ENCODE measurements around the gene PANK2. TPM values are rescaled to one million over a fixed set of nuclear protein-coding genes. Genes with fewer than 3 reads are reported as not detected.

The PANK2 gene
- total and polyA plus RNA-seq, 10 of the 15 experiments (the other 5 are each of a cell fraction or from before 2014, with no cell fraction given): 13.2 to 43.4 (median 33.3) TPM

DNA sequence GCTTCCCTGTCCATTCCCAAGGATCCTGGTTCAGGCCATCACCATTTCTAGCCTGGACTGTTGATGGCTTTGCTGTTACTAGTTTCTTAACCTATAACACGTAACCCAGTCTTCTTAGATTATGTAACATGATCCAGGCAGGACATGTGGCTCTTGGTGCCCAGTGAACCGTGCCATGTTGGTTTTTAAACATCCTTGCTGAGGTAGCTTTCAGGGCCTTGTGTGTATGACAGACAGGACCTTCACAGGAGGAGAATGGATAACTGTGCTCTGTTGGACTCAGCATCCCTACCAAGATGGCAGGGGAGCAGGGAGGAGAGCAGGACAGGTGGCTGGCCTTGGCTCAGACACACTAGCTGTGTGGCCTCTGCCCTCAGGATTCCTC lies 46.8 kb downstream of the PANK2 start:
- no peaks in the 10 kb centered on the region for H3K79me2 ChIP-seq (ENCODE audit: control insufficient read depth, insufficient read depth, low read length)
- H3K4me2 ChIP-seq (ENCODE audit: control insufficient read depth, insufficient read depth): no peak overlapping the region
- CTCF ChIA-PET: interaction anchor here (1.0 to 1.7 kb wide), 3 partner anchors 12 to 70 kb away, joined by 3 to 4 read pairs (median 3); no protein-coding TSS in a partner anchor
- BruUV-seq (replicated peaks): no TSS peak
- no peak for DNase-seq (ENCODE audit: low read depth, low spot score)
- 47% methylated on average over 2 of the region's 2 CpGs for WGBS (ENCODE audit: insufficient coverage, insufficient replicate concordance, low lambda C conversion rate, missing lambda C conversion rate)
- H3K27ac ChIP-seq (ENCODE audit: control insufficient read depth, insufficient read depth): no peak overlapping the region
- H2AFZ ChIP-seq (ENCODE audit: control insufficient read depth, low read depth, low read length): no peak overlapping the region
- no peaks in the 10 kb centered on the region for H3K36me3 ChIP-seq (ENCODE audit: control insufficient read depth in 2 of 2, insufficient read depth in 2 of 2, low read length in 1 of 2)
- H3K4me3 ChIP-seq: no peak overlapping the region
- TF ChIP-seq DPF2 (IDR thresholded peaks at IDR 0.05): no peak
- no peak for TF ChIP-seq SUZ12 (IDR thresholded peaks at IDR 0.05; ENCODE audit: unreplicated experiment)
- TF ChIP-seq CHD2 (IDR thresholded peaks at IDR 0.05; ENCODE audit: borderline replicate concordance, low read depth, low read length): no peak
- TF ChIP-seq, protein P1, sequence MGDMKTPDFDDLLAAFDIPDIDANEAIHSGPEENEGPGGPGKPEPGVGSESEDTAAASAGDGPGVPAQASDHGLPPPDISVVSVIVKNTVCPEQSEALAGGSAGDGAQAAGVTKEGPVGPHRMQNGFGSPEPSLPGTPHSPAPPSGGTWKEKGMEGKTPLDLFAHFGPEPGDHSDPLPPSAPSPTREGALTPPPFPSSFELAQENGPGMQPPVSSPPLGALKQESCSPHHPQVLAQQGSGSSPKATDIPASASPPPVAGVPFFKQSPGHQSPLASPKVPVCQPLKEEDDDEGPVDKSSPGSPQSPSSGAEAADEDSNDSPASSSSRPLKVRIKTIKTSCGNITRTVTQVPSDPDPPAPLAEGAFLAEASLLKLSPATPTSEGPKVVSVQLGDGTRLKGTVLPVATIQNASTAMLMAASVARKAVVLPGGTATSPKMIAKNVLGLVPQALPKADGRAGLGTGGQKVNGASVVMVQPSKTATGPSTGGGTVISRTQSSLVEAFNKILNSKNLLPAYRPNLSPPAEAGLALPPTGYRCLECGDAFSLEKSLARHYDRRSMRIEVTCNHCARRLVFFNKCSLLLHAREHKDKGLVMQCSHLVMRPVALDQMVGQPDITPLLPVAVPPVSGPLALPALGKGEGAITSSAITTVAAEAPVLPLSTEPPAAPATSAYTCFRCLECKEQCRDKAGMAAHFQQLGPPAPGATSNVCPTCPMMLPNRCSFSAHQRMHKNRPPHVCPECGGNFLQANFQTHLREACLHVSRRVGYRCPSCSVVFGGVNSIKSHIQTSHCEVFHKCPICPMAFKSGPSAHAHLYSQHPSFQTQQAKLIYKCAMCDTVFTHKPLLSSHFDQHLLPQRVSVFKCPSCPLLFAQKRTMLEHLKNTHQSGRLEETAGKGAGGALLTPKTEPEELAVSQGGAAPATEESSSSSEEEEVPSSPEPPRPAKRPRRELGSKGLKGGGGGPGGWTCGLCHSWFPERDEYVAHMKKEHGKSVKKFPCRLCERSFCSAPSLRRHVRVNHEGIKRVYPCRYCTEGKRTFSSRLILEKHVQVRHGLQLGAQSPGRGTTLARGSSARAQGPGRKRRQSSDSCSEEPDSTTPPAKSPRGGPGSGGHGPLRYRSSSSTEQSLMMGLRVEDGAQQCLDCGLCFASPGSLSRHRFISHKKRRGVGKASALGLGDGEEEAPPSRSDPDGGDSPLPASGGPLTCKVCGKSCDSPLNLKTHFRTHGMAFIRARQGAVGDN (IDR thresholded peaks at IDR 0.05): no peak
- TF ChIP-seq FOS (IDR thresholded peaks at IDR 0.05; ENCODE audit: borderline replicate concordance, extremely low read depth, insufficient read length): no peak
- TF ChIP-seq, protein P2, sequence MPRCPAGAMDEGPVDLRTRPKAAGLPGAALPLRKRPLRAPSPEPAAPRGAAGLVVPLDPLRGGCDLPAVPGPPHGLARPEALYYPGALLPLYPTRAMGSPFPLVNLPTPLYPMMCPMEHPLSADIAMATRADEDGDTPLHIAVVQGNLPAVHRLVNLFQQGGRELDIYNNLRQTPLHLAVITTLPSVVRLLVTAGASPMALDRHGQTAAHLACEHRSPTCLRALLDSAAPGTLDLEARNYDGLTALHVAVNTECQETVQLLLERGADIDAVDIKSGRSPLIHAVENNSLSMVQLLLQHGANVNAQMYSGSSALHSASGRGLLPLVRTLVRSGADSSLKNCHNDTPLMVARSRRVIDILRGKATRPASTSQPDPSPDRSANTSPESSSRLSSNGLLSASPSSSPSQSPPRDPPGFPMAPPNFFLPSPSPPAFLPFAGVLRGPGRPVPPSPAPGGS (IDR thresholded peaks at IDR 0.05; ENCODE audit: borderline replicate concordance, insufficient read depth, low read depth, low read length, poor library complexity, severe bottlenecking): no peak
- no peak for TF ChIP-seq IKZF2 (IDR thresholded peaks at IDR 0.05)
- no peak for TF ChIP-seq MTA3 (IDR thresholded peaks at IDR 0.05; ENCODE audit: borderline replicate concordance, low read length)
- TF ChIP-seq NFXL1 (IDR thresholded peaks at IDR 0.05; ENCODE audit: borderline replicate concordance): no peak
- TF ChIP-seq BRCA1 (IDR thresholded peaks at IDR 0.05; ENCODE audit: low read depth, low read length): no peak
- TF ChIP-seq ESRRA (IDR thresholded peaks at IDR 0.05; ENCODE audit: low read length): no peak
- TF ChIP-seq, protein P3, sequence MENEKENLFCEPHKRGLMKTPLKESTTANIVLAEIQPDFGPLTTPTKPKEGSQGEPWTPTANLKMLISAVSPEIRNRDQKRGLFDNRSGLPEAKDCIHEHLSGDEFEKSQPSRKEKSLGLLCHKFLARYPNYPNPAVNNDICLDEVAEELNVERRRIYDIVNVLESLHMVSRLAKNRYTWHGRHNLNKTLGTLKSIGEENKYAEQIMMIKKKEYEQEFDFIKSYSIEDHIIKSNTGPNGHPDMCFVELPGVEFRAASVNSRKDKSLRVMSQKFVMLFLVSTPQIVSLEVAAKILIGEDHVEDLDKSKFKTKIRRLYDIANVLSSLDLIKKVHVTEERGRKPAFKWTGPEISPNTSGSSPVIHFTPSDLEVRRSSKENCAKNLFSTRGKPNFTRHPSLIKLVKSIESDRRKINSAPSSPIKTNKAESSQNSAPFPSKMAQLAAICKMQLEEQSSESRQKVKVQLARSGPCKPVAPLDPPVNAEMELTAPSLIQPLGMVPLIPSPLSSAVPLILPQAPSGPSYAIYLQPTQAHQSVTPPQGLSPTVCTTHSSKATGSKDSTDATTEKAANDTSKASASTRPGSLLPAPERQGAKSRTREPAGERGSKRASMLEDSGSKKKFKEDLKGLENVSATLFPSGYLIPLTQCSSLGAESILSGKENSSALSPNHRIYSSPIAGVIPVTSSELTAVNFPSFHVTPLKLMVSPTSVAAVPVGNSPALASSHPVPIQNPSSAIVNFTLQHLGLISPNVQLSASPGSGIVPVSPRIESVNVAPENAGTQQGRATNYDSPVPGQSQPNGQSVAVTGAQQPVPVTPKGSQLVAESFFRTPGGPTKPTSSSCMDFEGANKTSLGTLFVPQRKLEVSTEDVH (IDR thresholded peaks at IDR 0.05; ENCODE audit: low read depth, partially characterized antibody): no peak
- H3K9ac ChIP-seq (ENCODE audit: control insufficient read depth, insufficient read depth, low read length): no peak overlapping the region
- SMC1A ChIA-PET (ENCODE audit: uncharacterized antibody, unreplicated experiment): interaction anchor here (0.6 to 2.1 kb wide), 4 partner anchors 9 to 39 kb away, joined by 3 to 4 read pairs (median 3); no protein-coding TSS in a partner anchor
- in situ Hi-C loops (cut with MboI) (no loop called here), intact Hi-C loops (cut with micrococcal nuclease; ENCODE audit: unreplicated experiment) (no loop called here)
- H3K27me3 ChIP-seq (replicated peaks in 1 of 2; ENCODE audit: control insufficient read depth in 2 of 2, insufficient read depth in 2 of 2, low read length in 1 of 2): no peaks in the 10 kb centered on the region
- no peaks in the 10 kb centered on the region for H4K20me1 ChIP-seq (ENCODE audit: control insufficient read depth, insufficient read depth)
- H3K4me1 ChIP-seq (ENCODE audit: control insufficient read depth, insufficient read depth, low read length): peaks cover 12% of the 10 kb centered on the region
- RAD21 ChIA-PET (ENCODE audit: unreplicated experiment): no interaction called here
- ATAC-seq: peak; percentile 45
- POLR2A ChIA-PET: no interaction called here
- FAIRE-seq: no peak
- no peaks in the 10 kb centered on the region; the same call in 2 of the 3 replicates for H3K9me3 ChIP-seq (replicated peaks; ENCODE audit: control insufficient read depth, insufficient read depth, low read length)

Data from GM12878 (cell line).